Stimulated activated CD8-positive, alpha-beta memory T cell treated with anti-CD3 and anti-CD28 coated beads, Interleukin-4, amount 100 ng/mL, for 4 hours (primary cell): Measurements from ENCODE around the gene ISYNA1.
A peak's percentile ranks its signal among the peaks of the same experiment; 100 is the strongest.

ENCODE experiments used
- DNase-seq, 2 donors: peaks; one replicate each; pipeline ENCODE4 v3.0.0-alpha.2; 2020; ENCODE audit warnings: low read depth in 2 of 2, low spot score in 1 of 2

Gene ISYNA1

GRCh38 chr19:18445262-18445948, 7.5 kb upstream of the ISYNA1 start:
- no peak for DNase-seq

DNA sequence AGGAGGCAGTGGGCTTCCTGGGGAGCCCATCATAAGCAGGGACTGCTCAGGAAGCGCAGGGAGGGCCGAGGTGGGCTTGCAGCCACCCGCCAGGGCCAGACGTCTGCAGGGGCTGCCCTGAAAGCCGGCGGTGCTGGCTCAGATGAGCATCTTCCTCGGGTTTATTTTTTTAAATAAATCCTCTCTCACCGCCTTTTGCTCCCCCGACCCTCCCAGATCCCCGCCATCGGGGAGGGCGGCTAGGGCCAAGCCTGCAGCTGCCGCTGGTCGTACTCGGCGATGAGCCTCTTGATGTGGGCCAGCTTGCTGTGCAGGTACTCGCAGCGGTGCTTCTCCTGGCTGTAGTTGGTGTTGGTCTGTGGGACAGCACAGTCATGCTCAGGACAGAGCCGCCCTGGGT, 6.6 kb upstream of the ISYNA1 start:
- no peak for DNase-seq

GRCh38 chr19:18443831-18444230, 5.9 kb upstream of the ISYNA1 start:
- no peak for DNase-seq

DNA sequence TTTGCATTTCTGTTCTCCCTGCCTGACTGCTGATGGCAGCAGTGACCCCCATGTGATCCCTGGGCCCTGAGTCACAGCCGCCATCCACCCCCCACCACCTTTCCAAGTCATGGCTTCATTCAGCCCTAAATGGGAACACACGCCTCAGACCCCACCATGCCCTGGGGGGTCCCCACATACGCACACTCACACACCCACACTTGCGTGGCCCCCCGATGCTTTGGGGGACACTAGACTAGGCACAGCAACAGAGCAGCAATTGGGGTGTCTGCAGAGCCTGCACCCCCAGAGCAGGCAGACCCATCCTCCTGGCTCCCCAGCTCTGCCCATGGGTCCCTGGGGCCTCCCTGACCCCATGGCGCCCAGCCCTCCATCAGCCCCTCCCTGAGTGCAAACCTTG, 5.5 kb upstream of the ISYNA1 start:
- DNase-seq, result no peak

GRCh38 chr19:18442941-18443340, 5.0 kb upstream of the ISYNA1 start:
- DNase-seq, result no peak

GRCh38 chr19:18441804-18442788, 4.2 kb upstream of the ISYNA1 start:
- DNase-seq, result no peak

DNA sequence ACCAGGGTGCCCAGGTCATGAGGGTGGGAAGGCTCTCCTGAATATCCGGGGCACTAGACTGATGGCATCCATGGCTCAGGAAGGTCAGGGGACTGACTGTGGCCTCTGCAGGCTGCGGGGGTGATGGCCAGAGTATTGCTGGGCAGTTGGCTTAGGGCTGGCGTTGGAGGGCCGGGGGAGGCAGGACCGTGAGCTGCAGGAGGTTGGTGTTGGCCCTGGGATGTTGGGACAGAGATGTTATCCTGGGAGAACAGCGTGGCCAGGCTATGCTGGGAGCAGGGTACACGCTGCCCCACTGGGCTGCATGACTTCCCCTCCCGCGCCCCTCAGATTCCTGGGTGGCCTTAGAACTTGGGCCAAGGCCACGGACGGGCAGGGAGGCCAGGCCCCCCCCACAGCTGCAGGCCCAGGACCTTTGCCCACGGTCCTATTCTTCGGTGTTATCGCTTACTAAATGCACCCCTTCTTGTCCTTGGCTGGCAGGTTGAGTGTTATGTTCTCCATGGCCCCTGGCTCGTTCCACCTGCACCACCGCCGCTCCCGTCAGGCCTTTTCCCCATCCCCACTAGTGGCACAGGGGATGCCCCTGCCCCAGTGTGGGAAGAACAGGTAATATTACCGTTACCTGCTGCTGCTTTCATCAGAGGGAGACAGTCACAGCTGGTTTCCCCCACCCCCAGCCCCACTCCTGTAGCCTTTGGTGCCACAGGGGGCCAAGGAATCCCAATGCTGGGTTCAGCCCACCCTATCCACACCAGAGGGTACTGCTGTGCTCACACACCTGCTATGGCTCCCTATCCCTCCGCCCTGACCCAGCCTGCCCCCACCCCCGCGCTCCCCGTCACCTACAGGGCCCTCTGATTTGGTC, 3.2 kb upstream of the ISYNA1 start:
- no peak for DNase-seq

DNA sequence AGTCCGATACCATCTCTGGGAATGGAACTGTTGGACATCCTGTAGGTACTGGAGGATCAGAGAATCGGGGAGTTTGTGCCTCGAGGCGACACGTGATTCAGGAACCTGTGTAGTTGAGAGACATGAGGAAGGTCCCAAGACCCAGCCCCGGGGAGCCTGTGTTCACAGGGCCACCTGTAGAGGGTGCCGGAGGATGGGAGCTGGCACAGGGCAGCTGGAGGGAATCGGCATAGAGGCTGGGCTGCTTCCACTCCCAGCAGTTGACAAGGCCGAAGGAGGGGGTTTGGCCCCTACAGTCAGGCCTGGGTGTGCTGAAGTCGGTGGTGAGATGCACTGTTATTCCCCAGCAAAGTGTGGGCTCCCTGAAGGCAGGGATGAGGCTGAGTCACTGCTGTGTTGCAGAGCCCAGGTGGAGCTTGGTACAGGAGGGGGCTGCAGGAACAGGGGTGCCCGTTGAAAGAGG, 2.5 kb upstream of the ISYNA1 start:
- DNase-seq, result no peak

GRCh38 chr19:18439910-18440237, 1.9 kb upstream of the ISYNA1 start:
- no peak for DNase-seq

- no peak for DNase-seq
Measured at GRCh38 chr19:18439025-18439909, 1.3 kb upstream of the ISYNA1 start.

DNA sequence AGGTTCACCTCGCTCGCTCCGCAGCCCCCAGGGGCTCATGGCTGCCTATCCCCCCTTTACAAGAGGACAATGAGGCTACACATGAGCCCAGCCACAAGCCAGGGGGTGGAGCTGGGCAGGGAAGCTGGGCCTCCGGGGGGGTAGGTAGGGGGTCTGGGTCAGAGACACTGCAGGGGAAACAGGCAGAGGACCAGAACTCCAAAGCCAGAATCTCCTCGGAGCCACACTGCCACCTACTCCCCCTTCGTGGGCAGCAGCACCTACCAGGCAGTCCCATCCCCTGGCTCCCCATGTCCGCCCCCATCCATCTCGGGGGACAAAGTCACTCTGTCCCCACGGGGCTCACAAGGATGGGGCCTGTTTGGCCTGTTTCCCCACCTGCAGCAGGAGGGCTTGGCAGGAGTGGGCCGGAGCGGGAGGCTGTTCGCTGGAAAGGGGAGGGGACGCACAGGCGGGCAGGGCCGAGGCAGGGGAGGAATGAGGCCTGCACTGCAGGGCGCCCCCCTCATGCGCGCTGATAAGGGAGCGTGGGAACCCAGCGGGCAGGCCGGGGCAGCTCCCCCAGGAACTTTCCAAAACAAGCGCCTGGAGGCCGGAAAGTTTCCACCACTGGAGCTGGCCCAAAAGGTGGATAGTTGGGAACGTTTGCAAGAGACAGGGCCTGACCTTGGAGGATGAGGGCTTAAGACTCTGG, 545 bp upstream of the ISYNA1 start:
- no peak for DNase-seq

GRCh38 chr19:18436671-18437490, 1.1 kb downstream of the ISYNA1 start:
- DNase-seq, result peak; percentile 60 to 75

DNA sequence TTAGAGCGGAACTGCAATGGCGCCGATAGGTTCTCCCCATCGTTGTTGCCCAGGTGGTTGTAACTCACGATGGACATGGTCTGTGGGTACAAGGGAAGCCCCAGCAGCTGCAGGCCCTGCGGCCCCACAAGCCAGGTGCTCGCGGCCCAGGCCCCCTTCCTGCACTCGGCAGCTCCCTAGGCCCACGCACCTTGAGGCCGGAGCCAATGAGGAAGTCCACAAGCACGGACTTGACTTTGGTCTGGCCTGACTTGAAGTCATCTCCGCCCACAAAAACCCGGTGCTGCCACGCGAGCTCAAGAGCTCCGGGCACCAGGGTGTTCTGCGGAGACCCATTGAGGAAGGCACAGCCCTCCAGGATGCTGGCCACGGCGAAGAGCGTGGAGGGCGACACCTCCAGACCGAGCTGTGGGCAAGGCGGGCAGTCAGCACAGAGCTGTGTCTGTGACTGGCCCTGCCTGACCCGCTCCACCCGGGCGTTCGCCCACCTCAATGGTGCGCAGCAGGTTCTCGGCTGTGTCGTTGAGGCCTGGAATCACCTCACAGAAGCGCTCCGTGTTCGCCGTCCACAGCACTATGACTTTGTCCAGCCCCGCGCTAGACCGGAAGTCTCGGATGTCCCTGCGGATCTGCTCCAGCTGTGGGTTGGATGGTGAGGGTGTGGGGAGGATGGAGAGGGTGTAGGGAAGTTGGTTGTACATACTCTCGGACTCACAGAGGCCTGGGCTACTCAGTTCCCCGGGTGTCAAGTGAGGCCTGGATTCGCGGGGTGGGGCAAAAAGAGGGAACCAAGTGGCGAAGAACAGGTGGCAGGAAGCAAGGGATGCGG, 1.9 kb downstream of the ISYNA1 start:
- no peak for DNase-seq

DNA sequence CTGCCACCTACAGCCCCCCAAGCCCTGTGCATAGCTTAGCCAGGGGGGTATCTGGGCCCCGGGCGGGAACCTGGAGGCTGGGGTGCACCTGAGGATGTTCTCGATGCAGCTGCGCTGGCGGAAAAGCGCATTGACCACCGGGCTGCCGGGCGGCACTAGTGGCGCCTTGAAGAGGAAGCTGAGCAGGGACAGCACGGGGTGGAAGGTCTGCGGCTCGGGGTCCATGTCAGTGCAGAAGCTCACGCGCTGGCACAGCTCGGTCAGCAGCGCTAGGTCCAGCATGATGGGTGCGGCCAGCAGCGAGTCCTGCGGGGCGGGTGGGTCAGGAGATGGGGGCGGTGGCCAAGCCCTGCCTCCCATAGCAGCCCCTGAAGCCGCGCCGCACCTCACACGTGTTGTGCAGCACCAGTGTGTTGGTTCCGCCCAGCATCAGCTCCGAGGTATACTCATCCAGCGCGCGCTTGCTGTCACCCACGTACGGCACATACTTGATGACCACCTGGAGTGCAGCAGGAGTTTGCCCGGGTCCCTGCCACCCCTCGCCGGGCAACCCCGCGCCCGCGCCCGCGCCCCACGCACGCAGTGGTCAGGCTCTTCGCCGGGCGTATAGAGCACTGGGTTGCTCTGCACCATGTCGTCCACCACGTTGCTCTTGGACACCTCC, 2.6 kb downstream of the ISYNA1 start:
- DNase-seq, result no peak

- DNase-seq, result no peak
Measured at GRCh38 chr19:18434411-18435175, 3.3 kb downstream of the ISYNA1 start.

GRCh38 chr19:18433735-18434398, 4.1 kb downstream of the ISYNA1 start:
- no peak for DNase-seq
